Natural killer cell (primary cell): ENCODE measurements around the gene SPG11. TPM values are rescaled to one million over a fixed set of nuclear protein-coding genes. Genes with fewer than 3 reads are reported as not detected.
A peak's percentile ranks its signal among the peaks of the same experiment; 100 is the strongest.

ENCODE experiments used
- ATAC-seq, 3 donors: fragments of 150-1000 bp in 2 of 3; fragments of 200-7000 bp in 1 of 3; cut with Tn5 transposase; 1 replicate in 1 of 3; 2 replicates in 2 of 3; pipeline ENCODE4 v1.10.0; 2021; ENCODE audit warnings: mild to moderate bottlenecking in 2 of 3, moderate library complexity in 2 of 3
- DNase-seq, 2 donors: peaks; one replicate each; pipeline versions ENCODE4 v3.0.0 to v3.0.0-alpha.2; 2013 to 2021; ENCODE audit warnings: mixed read lengths in 1 of 2
- H3K27ac ChIP-seq: one replicate; pipeline ENCODE4 v1.5.1; 2013; ENCODE audit warnings: mild to moderate bottlenecking, low read length
- H3K27me3 ChIP-seq: one replicate; pipeline ENCODE4 v1.6.1; 2013; ENCODE audit warnings: low read length; ENCODE audit not compliant: control insufficient read depth, insufficient read depth
- H3K36me3 ChIP-seq: one replicate; pipeline ENCODE4 v1.6.1; 2013; ENCODE audit warnings: low read length; ENCODE audit not compliant: control insufficient read depth, insufficient read depth
- H3K4me1 ChIP-seq: one replicate; pipeline ENCODE4 v1.6.1; 2013; ENCODE audit warnings: low read length; ENCODE audit not compliant: control insufficient read depth, insufficient read depth
- H3K4me3 ChIP-seq: one replicate; pipeline ENCODE4 v1.5.1; 2013; ENCODE audit warnings: low read length
- H3K9me3 ChIP-seq: one replicate; pipeline ENCODE4 v1.6.1; 2013; ENCODE audit warnings: low read length; ENCODE audit not compliant: control insufficient read depth, insufficient read depth
- H3K27ac Mint-ChIP-seq, 2 donors: one replicate each; pipeline ENCODE4 v1.8.0; 2022; ENCODE audit warnings: mild to moderate bottlenecking in 2 of 2, mixed read lengths in 2 of 2, moderate library complexity in 1 of 2
- H3K27me3 Mint-ChIP-seq, 2 donors: one replicate each; pipeline ENCODE4 v1.8.0; 2022; ENCODE audit warnings: low read depth in 2 of 2, mixed read lengths in 2 of 2
- H3K36me3 Mint-ChIP-seq: one replicate; pipeline ENCODE4 v1.8.0; 2022; ENCODE audit warnings: mixed read lengths
- H3K4me1 Mint-ChIP-seq, 2 donors: one replicate each; pipeline ENCODE4 v1.8.0; 2022; ENCODE audit warnings: mixed read lengths in 2 of 2
- H3K4me3 Mint-ChIP-seq: one replicate; pipeline ENCODE4 v1.8.0; 2022; ENCODE audit warnings: mild to moderate bottlenecking, moderate library complexity, mixed read lengths
- H3K9me3 Mint-ChIP-seq, 2 donors: one replicate each; pipeline ENCODE4 v1.8.0; 2022; ENCODE audit warnings: mixed read lengths in 2 of 2
- WGBS: methylation state at CpG from one replicate; pipeline ENCODE4 v1.1.7; 2013; ENCODE audit warnings: missing lambda C conversion rate; ENCODE audit not compliant: insufficient coverage; 5-methylcytosine and 5-hydroxymethylcytosine counted together
- intact Hi-C: fragments of 100-400 bp; cut with micrococcal nuclease; formaldehyde crosslinking; loops from one replicate; pipeline ENCODE4 v1.14.2; 2022
- total RNA-seq, 4 donors: library from RNA; stranded (reverse); fragments of 120-200 nt in 1 of 4; gene quantifications; one replicate each; pipeline versions ENCODE4 v1.2.3 to v1.2.4, GENCODE V29; 2013 to 2022
- TF ChIP-seq, protein P1 (sequence below): fragments of 200-600 bp; IDR thresholded peaks from one replicate; pipeline ENCODE4 v1.8.0; 2022; ENCODE audit warnings: antibody characterized with exemption

The SPG11 gene
- total RNA-seq, 3 donors from 2014 or later (not counting 1 experiment from before 2014, with no cell fraction given), result 123 to 154 (median 153) TPM

DNA sequence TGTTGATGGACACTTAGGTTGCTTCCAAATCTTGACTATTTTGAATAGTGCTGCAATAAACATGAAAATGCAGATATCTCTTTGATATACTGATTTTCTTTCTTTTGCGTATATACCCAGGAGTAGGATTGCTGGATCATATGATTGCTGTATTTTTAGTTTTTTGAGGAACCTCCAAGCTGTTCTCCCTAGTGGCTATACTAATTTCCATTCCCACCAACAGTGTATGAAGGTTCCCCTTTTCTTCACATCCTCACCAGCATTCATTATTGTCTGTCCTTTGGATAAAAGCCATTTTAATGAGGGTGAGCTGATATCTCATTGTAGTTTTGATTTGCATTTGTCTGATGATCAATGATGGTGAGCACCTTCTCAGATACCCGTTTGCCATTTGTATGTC is 35.2 kb upstream of the SPG11 start:
- no peak overlapping the region for H3K27ac ChIP-seq
- no peaks in the 10 kb centered on the region for H3K27me3 ChIP-seq
- Mint-ChIP-seq H3K4me3 (no peak overlapping the region), H3K36me3 (peaks cover 11% of the 10 kb centered on the region), H3K27ac (no peak overlapping the region), H3K9me3 (peaks cover under 1 to 8% of the 10 kb centered on the region in 2 donors), H3K27me3 (no peaks in the 10 kb centered on the region), H3K4me1 (peaks cover 17 to 21% of the 10 kb centered on the region in 2 donors)
- H3K4me3 ChIP-seq, result no peak overlapping the region
- no peak for ATAC-seq
- no peaks in the 10 kb centered on the region for H3K4me1 ChIP-seq
- no peak for DNase-seq
- intact Hi-C loops, result no loop called here
- no peaks in the 10 kb centered on the region for H3K9me3 ChIP-seq
- no peaks in the 10 kb centered on the region for H3K36me3 ChIP-seq
- TF ChIP-seq, protein P1, sequence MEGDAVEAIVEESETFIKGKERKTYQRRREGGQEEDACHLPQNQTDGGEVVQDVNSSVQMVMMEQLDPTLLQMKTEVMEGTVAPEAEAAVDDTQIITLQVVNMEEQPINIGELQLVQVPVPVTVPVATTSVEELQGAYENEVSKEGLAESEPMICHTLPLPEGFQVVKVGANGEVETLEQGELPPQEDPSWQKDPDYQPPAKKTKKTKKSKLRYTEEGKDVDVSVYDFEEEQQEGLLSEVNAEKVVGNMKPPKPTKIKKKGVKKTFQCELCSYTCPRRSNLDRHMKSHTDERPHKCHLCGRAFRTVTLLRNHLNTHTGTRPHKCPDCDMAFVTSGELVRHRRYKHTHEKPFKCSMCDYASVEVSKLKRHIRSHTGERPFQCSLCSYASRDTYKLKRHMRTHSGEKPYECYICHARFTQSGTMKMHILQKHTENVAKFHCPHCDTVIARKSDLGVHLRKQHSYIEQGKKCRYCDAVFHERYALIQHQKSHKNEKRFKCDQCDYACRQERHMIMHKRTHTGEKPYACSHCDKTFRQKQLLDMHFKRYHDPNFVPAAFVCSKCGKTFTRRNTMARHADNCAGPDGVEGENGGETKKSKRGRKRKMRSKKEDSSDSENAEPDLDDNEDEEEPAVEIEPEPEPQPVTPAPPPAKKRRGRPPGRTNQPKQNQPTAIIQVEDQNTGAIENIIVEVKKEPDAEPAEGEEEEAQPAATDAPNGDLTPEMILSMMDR, result no peak
- WGBS, result 100% methylated on average over 1 of the region's 2 CpGs

GRCh38 chr15:44697014-44697413 is 33.6 kb upstream of the SPG11 start:
- no peaks in the 10 kb centered on the region for H3K36me3 ChIP-seq
- no peaks in the 10 kb centered on the region for H3K27me3 ChIP-seq
- H3K4me1 ChIP-seq, result no peaks in the 10 kb centered on the region
- no peaks in the 10 kb centered on the region for H3K9me3 ChIP-seq
- no peak overlapping the region for H3K27ac ChIP-seq
- TF ChIP-seq, protein P1, result no peak
- intact Hi-C loops, result no loop called here
- Mint-ChIP-seq H3K27me3 (no peaks in the 10 kb centered on the region), H3K4me3 (no peak overlapping the region), H3K4me1 (peaks cover 17 to 21% of the 10 kb centered on the region in 2 donors), H3K27ac (peak overlapping the region in 1 of 2 donors; percentile 11), H3K36me3 (peaks cover under 1% of the 10 kb centered on the region), H3K9me3 (no peaks in the 10 kb centered on the region)
- DNase-seq (no peak), ATAC-seq (no peak)
- H3K4me3 ChIP-seq, result no peak overlapping the region

DNA sequence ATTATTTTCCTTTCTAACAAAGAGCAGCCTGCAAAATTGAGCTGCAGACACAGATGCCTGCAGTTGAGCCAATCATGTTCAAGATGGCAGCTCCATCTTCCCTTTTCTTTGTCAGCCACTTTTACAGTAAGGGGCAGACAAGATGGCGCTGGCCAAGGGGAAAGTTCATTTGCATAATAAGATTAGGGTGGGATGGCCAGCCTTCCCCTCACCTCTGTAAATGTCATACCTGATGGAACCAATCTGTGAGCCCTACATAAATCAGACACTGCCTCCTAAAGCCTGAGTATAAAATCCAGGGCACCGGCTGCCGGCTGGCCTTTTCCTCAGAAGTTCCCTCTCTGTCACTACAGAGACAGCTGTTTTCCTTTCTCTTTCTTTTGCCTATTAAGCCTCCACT is 31.8 kb upstream of the SPG11 start:
- H3K4me3 ChIP-seq, result no peak overlapping the region
- Mint-ChIP-seq H3K27ac (peak overlapping the region in 1 of 2 donors; percentile 37), H3K36me3 (no peaks in the 10 kb centered on the region), H3K4me1 (peaks cover 17 to 21% of the 10 kb centered on the region in 2 donors), H3K9me3 (no peaks in the 10 kb centered on the region), H3K4me3 (no peak overlapping the region), H3K27me3 (no peaks in the 10 kb centered on the region)
- no peaks in the 10 kb centered on the region for H3K36me3 ChIP-seq
- H3K27me3 ChIP-seq, result no peaks in the 10 kb centered on the region
- no peak for ATAC-seq
- 97% methylated on average over 2 of the region's 3 CpGs for WGBS
- DNase-seq, result no peak
- no peak overlapping the region for H3K27ac ChIP-seq
- TF ChIP-seq, protein P1, result no peak
- H3K4me1 ChIP-seq, result peaks cover 3% of the 10 kb centered on the region
- H3K9me3 ChIP-seq, result no peaks in the 10 kb centered on the region
- intact Hi-C loops, result no loop called here

DNA sequence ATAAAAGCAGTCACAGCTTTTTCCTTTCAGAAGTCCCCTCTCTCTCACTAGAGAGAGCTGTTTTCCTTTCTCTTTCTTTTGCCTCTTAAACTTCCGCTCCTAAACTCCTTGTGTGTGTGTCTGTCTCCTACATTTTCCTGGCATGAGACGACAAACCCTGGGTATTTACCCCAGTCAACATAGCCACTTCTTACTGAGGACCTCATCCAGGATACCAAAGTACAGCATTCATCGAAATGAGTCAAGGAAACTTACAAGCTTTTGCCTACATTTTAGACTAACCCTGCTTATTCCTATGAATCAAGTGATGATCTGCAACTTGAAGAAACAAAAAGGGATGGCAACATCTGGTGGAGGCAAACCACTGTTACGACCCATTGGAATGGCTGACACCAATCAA is 31.0 kb upstream of the SPG11 start:
- H3K27me3 Mint-ChIP-seq, result no peaks in the 10 kb centered on the region

More for the DNA sequence above, 31.0 kb upstream of the SPG11 start:
- Histone ChIP-seq H3K27ac (no peak overlapping the region), H3K4me3 (no peak overlapping the region), H3K27me3 (no peaks in the 10 kb centered on the region), H3K9me3 (no peaks in the 10 kb centered on the region), H3K36me3 (no peaks in the 10 kb centered on the region), H3K4me1 (peaks cover 7% of the 10 kb centered on the region)
- no peak overlapping the region for H3K27ac Mint-ChIP-seq
- H3K36me3 Mint-ChIP-seq, result no peaks in the 10 kb centered on the region
- TF ChIP-seq, protein P1, result no peak
- peaks cover 17 to 21% of the 10 kb centered on the region in 2 donors for H3K4me1 Mint-ChIP-seq
- intact Hi-C loops, result no loop called here
- no peak overlapping the region for H3K4me3 Mint-ChIP-seq
- DNase-seq (no peak), ATAC-seq (no peak)
- 97% methylated on average over 4 of the region's 4 CpGs for WGBS
- no peaks in the 10 kb centered on the region for H3K9me3 Mint-ChIP-seq
